HG03097 (cell line): ENCODE results near the gene SERPINI2.

ENCODE experiments used
- ATAC-seq: cut with Tn5 transposase; IDR thresholded peaks from one replicate; pipeline ENCODE4 v1.9.1; 2021; ENCODE audit not compliant: unreplicated experiment, low FRiP score

Gene SERPINI2, protein sequence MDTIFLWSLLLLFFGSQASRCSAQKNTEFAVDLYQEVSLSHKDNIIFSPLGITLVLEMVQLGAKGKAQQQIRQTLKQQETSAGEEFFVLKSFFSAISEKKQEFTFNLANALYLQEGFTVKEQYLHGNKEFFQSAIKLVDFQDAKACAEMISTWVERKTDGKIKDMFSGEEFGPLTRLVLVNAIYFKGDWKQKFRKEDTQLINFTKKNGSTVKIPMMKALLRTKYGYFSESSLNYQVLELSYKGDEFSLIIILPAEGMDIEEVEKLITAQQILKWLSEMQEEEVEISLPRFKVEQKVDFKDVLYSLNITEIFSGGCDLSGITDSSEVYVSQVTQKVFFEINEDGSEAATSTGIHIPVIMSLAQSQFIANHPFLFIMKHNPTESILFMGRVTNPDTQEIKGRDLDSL

DNA sequence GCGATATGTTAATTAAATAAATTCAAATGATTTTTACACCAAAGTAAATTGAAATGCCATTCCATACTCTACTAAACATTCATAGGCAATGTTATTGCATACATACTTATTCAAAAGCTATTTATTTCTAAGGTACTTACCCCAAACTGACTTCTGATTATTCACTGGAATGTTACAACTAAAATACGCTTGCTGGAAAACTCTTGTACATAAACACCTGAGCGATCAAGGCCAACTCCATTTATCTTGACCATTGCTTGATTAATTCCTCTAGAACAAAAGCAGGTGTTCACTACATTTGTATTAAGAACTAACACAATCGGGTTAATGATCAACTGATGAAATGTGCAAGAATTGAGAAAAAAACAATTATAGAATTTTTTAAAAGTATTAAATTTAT lies at the start of gene SERPINI2:
SERPINI2 (minus strand) TSS at position 180 of the 400 bp plus-strand sequence. CDS start 2,208 bp downstream, outside the sequence.
- ATAC-seq, result no peak

DNA sequence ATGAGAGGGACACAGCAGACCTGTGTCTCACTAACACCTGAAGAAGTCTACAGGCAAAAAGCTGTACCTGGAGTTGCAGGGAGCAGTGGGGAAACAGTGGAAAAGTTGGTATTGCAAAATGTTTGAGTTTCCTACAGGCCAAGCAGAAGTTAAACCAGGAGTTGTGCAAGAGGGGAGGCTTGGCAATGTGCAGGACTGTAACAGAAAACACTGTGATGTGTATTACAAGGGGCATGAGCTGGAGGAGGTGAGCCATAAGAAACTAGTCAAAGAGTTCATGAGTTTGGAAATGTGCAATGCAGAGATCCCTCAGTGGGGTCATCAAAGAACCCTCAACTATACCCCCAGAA lies 47.1 kb upstream of the SERPINI2 start:
- ATAC-seq, result no peak

DNA sequence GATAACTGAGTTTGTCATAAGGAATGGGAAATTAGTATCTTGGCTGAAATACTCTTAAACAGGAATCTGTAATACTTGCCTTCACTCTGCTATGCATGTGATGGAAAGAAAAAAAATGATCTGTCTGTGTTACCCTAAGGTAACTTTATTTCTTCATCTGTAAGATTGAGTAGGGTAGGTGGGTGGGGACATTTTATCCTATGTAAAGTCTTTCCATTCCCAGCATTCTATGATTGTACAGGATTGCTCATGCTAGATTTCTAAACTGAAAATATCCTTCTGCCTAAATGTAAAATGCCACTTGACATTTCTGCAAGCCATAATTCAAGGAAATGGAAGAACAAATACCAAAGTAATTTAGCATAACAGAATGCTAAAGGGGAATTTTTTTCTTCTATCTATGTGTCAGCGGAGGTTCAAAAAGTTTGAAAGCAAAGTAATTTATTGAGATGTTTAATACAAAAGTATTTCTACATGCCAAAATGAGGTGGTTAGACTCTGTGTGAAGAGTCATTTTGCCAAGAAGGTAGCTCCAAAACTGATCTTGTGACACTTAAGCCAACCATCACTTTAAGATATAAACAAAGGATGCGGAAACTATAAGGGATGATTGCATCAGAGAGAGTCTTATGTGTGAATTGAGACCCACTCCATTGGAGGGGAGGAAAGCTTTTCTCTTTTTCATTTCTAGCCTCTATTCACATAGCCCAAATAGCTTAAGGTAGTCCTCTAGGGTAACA lies 46.6 kb upstream of the SERPINI2 start:
- ATAC-seq, result no peak

DNA sequence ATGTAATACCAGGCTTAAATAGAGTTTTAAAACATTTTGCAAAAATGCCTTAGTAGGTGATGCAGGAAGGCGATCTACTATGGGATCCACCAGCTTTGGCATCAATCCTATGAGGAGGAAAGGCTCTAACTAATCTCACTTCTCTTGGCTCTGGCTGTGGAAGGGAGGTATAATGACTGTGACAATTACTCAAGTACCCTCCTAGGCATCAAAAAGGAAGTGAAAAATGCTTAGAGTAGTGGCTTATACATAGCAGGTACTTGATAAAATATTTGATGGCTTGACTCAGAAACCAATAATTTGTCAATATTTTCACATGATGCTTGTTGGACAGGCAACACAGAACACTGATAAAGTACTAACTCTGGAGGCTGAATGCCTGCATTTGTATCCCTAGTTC lies 34.1 kb upstream of the SERPINI2 start:
- no peak for ATAC-seq

DNA sequence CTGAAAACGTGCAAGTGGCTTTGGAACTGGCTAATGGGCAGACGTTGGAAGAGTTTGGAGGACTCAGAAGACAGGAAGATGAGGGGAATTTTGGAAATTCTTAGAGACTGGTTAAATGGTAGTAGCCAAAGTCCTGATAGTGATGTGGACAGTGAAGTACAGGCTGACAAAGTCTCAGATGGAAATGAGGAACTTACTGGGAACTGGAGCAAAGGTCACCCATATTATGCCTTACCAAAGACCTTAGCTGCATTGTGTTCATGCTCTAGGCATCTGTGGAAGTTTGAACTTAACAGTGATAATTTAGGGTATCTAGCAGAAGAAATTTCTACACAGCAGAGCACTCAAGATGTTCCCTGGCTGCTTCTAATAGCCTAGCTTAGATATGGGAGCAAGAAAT lies 28.6 kb upstream of the SERPINI2 start:
- ATAC-seq, result no peak

DNA sequence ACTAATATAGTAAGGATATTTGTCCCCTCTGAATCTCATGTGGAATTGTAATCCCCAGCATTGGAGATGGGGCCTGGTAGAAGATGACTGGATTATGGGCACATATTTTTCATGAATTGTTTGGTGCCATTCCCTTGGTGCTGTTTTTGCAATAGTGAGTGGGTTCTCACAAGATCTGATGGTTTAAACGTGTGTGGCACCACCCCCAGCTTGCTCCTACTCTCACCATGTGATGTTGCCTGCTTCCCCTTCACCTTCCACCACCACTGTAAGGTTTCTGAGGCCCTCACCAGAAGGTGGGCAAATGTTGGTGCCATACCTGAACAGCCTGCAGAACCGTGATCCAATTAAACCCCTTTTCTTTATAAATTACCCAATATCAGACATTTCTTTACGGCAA lies 28.1 kb upstream of the SERPINI2 start:
- no peak for ATAC-seq

DNA sequence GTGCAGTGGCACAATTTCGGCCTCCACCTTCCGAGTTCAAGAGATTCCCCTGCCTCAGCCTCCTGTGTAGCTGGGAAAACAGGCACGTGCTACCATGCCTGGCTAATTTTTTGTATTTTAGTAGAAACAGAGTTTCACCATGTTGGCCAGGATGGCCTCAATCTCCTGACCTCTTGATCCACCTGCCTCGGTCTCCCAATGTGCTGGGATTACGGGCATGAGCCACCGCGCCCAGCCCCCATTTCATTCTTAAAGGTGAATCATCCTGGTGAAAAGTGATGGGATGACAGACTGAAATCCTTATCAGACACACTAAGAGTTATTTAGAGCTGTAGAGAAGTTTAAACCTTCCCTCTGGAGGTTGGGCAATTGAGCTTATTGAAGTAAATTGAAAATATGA lies 24.1 kb upstream of the SERPINI2 start:
- no peak for ATAC-seq

DNA sequence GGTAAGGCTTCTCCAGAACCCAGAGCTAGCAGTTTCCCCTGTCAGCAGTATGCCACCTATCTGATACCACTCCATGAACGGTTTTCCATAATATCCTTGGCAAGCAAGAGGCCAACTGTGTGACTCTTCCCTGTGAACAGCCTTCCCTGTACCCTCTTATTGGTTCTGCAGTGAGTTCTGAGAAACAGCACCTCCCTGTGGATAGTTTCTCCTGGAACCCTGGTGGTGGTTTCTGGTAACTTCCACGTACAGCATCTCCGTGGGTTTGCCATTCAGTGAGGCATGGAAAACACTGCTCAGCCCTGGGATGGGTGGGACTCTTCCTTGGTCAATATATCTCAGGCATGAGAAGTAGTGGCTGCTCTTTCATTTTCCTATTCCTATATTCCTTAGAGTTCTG lies 19.4 kb upstream of the SERPINI2 start:
- no peak for ATAC-seq

DNA sequence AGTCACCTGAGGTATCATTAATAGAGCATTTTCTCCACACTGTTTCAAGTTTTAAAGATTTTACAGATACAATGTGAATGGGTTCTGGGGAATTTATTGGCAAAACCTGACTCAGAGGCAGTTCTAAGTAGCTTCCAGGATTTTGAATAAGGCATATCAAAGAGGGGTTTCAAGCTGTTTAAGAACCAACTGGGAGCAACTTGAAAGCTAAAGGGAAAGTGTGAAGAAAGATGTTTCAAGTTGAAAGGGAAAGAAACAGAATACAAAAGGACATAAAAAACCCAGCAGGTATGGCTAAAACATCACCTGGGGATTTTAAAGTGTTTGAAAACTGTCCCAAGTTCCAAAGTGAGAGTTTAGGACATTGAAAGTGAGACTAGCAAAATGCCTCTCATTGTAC lies 17.8 kb upstream of the SERPINI2 start:
- ATAC-seq, result no peak

DNA sequence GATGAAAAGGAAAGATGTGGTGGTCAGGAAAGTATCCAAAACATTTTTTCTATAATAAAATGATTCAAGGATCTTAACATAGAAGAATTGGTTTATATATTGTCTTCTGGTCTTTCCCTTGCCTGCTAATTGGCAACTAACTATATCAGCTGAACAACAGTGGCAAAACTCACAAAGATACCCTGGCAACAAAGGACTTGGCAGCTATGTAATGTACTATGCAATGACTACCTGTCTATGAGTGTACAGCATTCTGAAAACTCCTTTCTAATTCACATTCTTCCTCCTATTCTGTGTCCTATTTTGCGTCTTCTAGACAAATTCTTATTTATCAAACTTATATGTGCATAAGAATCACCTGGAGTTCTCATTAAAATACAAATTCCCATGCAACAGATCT lies 15.7 kb upstream of the SERPINI2 start:
- no peak for ATAC-seq

DNA sequence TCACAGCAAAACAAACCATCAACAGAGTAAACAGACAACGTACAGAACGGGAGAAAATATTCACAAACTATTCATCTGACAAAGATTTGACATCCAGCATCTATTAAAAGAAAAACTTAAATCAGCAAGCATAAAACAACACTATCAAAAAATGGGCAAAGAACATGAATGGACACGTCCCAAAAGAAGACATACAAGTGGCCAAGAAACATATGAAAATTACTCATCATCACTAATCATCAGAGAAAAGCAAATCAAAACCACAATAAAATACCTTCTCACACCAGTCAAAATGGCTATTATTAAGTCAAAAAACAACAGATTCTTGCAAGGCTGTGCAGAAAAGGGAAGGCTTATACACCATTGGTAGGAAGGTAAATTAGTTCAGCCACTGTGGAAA lies 13.7 kb upstream of the SERPINI2 start:
- no peak for ATAC-seq

DNA sequence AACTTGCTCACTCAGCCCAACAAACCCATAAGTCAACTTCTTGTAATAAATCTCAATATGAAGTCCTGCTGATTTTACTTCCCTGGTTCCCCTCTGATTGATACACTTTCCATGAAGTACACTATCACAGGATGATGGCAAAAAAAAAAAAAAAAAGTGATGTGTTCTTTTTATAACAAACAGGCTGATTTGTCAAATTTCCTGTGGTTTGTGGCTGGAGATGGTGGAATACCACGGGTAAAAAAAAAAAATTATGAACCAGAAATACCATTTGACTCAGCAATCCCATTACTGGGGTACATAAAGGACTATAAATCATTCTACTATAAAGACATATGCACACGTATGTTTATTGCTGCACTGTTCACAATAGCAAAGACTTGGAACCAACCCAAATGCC lies 10.7 kb upstream of the SERPINI2 start:
- no peak for ATAC-seq

DNA sequence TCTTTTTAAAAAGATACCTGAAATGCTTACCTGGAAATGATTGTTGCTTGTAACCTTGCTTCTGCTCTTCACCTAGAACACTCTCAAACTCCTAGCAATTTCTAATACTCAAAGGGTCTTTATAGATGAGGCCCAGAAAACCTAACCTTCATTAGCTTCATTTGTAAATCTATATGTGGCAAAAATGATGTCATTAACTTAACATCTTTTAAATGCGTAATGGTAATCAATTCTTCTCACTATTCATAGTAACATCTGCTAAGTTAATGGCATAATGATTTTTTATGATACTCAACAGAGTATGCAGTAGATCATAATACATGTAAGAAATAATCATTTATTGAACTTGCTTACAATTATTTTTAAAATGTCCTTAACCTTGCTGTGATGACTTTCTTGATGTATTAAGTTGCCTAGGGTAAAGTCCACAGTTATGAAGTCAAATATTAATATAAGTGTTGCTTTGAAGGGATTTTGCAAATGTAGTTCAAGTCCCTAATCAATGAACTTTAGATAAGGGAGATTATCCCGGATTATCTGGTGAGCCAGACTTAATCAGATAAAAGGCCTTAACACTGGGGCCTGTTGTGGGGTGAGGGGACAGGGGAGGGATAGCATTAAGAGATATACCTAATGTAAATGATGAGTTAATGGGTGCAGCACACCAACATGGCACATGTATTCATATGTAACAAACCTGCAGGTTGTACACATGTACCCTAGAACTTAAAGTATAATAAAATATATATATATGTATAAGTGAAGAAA lies 10.1 kb upstream of the SERPINI2 start:
- no peak for ATAC-seq

DNA sequence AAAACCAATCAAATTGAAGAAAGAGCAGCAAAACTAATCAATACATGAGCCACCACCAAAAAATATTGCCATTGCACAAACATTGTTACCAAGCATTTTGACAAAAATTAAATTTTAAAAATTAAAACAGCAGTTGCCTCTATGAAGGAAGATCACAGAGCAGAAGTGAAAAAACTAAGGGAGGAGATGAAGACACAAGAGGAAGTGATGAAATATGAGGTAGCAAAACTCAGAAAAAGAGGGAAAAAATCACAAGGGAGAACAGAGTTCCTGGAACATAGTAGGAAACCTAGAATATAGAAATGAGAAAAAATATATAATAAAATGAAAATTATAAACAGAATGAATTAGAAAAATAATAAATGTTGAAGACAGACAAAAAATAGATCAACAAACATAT lies 7.3 kb upstream of the SERPINI2 start:
- no peak for ATAC-seq

DNA sequence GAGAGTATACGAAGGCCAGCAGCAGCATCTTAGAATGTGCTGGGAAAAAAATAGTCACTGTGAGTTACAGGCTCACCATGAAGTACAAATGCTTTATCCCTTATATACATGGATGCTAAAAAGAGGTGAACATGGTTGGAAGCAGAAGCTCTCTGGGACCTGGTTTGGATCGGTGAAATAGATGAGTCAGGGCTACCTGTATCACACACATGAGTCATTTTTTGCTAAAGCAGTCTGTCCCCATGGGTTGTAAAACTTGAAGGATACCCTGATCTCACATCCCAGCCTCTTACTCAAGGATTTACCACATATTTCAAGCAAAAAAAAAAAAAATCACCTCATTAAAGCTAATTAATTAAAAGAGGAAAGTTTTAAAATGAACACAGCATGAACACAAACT lies 6.9 kb upstream of the SERPINI2 start:
- no peak for ATAC-seq

DNA sequence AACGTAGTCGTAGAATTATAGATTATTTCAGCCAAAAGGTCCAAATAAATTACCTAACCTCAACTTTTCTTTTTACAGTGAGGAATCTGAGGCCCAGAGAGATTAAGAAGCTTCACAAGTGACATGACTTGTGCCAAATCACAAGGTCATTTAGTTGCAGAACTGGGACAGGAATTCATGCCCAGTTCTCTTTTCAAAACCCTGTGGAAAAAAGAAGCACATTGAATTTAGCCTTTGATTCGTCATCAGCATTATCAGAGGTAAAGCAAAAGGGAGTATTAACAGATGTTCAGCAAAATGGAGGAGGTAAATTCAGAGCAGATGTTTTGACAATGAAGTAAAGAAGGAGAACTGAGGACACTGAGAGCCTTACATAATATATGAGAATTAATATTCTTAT lies 4.5 kb downstream of the SERPINI2 start:
- ATAC-seq, result no peak

DNA sequence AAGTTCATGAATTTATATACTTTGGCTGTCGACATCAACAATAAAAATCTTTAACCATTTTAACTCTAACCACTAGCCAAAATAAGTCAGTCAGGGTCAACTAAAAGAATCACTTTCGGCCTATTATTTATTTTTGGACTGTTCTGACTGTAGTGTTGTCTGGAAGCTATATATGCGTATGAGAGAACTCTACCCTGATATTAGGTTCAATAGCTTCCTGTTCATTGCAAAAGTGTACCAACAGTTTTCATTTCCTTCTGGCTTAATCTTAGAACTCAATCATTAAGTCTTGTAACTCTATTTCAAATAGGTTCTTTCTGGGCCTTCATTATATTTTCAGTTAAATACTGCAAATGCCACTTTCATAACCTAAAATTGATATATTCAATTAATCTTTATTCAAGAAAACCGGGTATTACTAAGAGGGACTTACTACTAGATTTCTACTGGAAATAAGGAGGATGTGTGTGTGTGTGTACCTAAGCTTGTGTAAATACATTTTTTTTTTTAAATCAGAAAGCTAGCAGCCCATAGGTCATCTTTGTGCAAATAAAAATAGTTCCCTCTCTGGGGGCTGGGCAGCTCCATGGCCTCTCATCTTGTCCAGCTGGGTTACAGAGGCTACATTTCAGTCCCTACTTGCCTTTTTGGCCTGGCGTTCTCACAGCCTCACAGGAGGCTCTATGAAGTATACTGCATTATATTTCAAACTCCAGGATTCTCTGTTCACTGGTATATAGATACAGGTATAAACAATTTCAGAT lies 5.8 kb downstream of the SERPINI2 start:
- ATAC-seq, result no peak

DNA sequence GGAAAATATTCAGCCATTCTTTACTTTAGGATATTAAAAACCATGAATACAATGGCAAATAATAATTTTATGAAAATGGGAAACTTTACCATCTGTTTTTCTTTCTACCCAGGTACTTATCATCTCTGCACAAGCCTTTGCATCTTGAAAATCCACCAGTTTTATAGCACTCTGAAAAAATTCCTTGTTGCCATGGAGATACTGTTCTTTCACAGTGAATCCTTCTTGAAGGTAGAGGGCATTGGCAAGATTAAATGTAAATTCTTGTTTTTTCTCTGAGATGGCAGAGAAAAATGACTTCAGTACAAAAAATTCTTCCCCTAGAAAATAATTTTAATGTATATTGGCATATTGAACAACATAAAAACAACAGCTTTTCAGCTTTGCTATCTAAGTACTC lies 6.9 kb downstream of the SERPINI2 start:
- ATAC-seq, result no peak

DNA sequence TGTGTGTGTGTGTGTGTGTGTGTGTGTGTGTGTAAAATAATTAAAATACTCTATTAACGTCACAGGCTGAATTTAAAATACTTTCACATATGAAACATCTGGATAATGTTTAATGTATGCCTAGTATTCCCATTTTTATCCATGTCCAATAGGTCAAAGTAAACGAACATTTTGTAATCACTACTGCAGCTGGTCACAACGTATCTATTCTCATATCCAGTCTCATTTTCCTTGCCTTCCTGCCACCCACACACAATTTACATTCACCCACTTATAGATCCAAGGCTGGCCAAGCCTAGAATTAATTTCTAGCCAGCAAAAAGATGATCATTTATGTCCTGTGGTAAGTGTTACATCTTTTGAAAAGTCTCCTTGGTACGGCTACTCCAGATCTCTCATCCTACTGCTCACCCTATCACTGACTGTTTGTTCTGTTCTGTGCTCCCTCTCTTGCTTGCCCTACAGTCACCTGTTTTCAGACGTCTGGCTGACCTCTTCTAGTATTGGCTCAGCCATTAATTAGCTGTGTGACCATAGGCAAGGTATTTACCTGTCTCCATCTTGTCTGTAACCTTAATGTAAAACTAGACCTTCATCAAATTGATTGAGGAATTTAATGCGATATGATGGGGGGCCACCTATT lies 17.6 kb downstream of the SERPINI2 start:
- ATAC-seq, result no peak

DNA sequence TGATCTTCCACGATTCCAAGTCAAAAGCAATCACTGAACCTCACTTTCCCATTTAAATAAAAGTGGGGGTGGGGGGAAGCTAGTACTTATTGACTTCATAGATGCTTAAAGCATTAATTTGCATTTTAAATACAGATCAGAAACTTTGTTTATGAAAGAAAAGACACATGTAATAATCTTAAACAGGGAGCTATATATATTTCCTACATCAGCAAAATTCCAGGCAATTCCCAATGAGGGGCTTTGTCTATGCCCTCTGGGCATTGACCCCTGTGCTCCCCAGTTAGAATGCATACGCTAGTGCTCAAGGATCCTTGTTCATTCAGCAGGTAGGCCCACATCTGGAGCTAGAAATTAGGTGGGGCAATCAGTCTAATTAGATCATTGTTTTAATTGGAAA lies 20.0 kb downstream of the SERPINI2 start:
- ATAC-seq, result no peak
